ENCODE results near the gene VWA5B1.

VWA5B1 gene

GRCh38 chr1:20322081-20322824 is 31.6 kb downstream of the VWA5B1 start:
- no peak for TF ChIP-seq CTCF (IDR thresholded peaks at IDR 0.05; ENCODE audit: insufficient read depth, low read depth, low read length, missing control alignments)
- DNase-seq (ENCODE audit: low read depth): no peak
- H3K4me3 ChIP-seq (ENCODE audit: low read length): no peak overlapping the region

DNA sequence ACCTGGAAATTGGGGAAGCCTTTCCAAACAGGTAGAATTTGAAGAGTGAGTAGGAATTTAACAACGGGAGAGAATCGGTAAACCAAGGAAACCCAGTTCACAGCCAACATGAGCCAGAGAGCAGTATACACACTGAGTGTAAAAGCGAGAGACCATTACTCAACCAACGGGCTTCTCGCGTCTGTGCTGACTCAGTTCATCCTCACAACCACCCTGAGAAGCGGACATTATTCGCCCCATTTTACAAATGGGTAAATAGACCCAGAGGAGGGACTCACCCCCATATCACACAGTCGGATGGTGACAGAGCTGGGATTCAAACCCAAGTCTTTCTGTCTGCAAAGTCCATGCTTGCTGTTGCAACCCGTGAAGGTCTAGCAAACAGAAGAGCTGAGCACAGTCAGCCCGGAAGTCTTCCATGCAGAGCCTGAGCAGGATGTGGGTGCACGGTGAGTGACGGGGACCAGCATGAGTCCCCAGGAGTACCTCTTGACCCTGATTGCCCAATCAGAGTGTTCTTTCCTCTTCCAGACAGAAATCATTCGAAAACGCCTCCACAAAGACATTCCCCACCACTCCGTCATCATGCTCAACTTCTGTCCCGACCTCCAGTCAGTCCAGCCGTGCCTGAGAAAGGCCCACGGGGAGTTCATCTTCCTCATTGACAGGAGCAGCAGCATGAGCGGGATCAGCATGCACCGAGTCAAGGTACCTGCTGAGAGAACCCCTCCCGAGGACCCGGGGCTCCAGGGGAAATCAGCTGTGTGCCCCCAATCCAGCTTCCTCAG is 32.3 kb downstream of the VWA5B1 start:
- no peak for TF ChIP-seq CTCF (IDR thresholded peaks at IDR 0.05; ENCODE audit: insufficient read depth, low read depth, low read length, missing control alignments)
- DNase-seq (ENCODE audit: low read depth): no peak

GRCh38 chr1:20323613-20323920 is 32.9 kb downstream of the VWA5B1 start:
- no peak for TF ChIP-seq CTCF (IDR thresholded peaks at IDR 0.05; ENCODE audit: insufficient read depth, low read depth, low read length, missing control alignments)
- DNase-seq (ENCODE audit: low read depth): no peak
- no peak overlapping the region for H3K4me3 ChIP-seq (ENCODE audit: low read length)

More for the DNA sequence above, 32.3 kb downstream of the VWA5B1 start:
- H3K4me3 ChIP-seq (ENCODE audit: low read length): no peak overlapping the region

- no peak for DNase-seq (ENCODE audit: low read depth)
- no peak overlapping the region for H3K4me3 ChIP-seq (ENCODE audit: low read length)
- TF ChIP-seq CTCF (IDR thresholded peaks at IDR 0.05; ENCODE audit: insufficient read depth, low read depth, low read length, missing control alignments): no peak
Measured at GRCh38 chr1:20324704-20325406, 34.2 kb downstream of the VWA5B1 start.

GRCh38 chr1:20325407-20325843 is 34.8 kb downstream of the VWA5B1 start:
- DNase-seq (ENCODE audit: low read depth): no peak
- no peak for TF ChIP-seq CTCF (IDR thresholded peaks at IDR 0.05; ENCODE audit: insufficient read depth, low read depth, low read length, missing control alignments)
- H3K4me3 ChIP-seq (ENCODE audit: low read length): no peak overlapping the region

DNA sequence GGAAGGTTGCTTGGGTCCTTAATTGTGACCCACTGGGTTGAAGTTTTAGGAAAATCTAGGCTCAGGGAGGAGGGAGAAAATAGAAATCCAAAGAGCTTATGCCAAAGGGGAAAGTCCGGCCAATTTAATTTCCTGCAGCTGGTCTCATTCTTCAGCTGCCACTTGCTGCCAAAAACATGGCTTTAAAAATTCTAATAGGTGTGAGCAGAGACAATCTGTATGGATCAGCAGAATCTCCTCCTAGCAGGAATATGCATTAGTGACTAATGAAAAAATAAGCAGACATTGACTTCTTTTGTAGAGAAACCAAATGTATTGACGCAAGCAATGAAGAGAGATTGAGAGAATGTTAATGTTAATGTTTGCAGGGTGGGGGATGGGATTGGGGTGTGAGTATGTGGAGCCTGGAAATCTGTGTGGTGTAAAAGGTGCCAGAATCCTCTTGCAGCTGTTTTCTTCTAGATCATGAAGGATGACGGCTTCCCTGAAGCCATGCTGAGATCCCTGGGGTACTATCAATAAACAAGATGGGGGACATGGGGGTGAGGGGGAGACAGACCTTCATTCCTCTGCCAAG is 35.3 kb downstream of the VWA5B1 start:
- no peak for TF ChIP-seq CTCF (IDR thresholded peaks at IDR 0.05; ENCODE audit: insufficient read depth, low read depth, low read length, missing control alignments)
- H3K4me3 ChIP-seq (ENCODE audit: low read length): no peak overlapping the region
- no peak for DNase-seq (ENCODE audit: low read depth)

Measured in epithelial cell of esophagus (primary cell).